ENCODE measurements around the gene FMO2.

FMO2 gene

GRCh38 chr1:171220081-171220420, 35.0 kb downstream of the FMO2 start:
- Histone ChIP-seq H3K9me3 (ENCODE audit: control insufficient read depth, insufficient read depth, low read length) (no peaks in the 10 kb centered on the region), H4K20me1 (ENCODE audit: control insufficient read depth, insufficient read depth, low read depth, low read length) (no peaks in the 10 kb centered on the region), H3K27me3 (ENCODE audit: control insufficient read depth, low read length) (no peaks in the 10 kb centered on the region), H3K4me1 (ENCODE audit: control insufficient read depth, low read length) (peaks cover 7% of the 10 kb centered on the region), H3K9me2 (replicated peaks; ENCODE audit: control insufficient read depth, low read length) (no peaks in the 10 kb centered on the region), H3K4me3 (ENCODE audit: low read length) (no peak overlapping the region), H3K79me2 (ENCODE audit: control insufficient read depth, low read length) (no peaks in the 10 kb centered on the region), H3F3A (ENCODE audit: control insufficient read depth, insufficient read depth) (no peaks in the 10 kb centered on the region), H3K36me3 (ENCODE audit: control insufficient read depth, low read length) (no peaks in the 10 kb centered on the region), H3K4me2 (ENCODE audit: low read length) (no peak overlapping the region), H3K27ac (ENCODE audit: low read depth, low read length) (no peak overlapping the region)
- TF ChIP-seq CTCF (IDR thresholded peaks at IDR 0.05; ENCODE audit: low read depth, low read length, poor library complexity, severe bottlenecking), result no peak
- no peak for TF ChIP-seq EZH2phosphoT487 (IDR thresholded peaks at IDR 0.05; ENCODE audit: borderline replicate concordance, low read length)

- Histone ChIP-seq H3K9me2 (replicated peaks; ENCODE audit: control insufficient read depth, low read length) (no peaks in the 10 kb centered on the region), H3K4me2 (ENCODE audit: low read length) (no peak overlapping the region), H3K27me3 (ENCODE audit: control insufficient read depth, low read length) (no peaks in the 10 kb centered on the region), H4K20me1 (ENCODE audit: control insufficient read depth, insufficient read depth, low read depth, low read length) (no peaks in the 10 kb centered on the region), H3K4me1 (ENCODE audit: control insufficient read depth, low read length) (peaks cover 7% of the 10 kb centered on the region), H3K27ac (ENCODE audit: low read depth, low read length) (no peak overlapping the region), H3K9me3 (ENCODE audit: control insufficient read depth, insufficient read depth, low read length) (no peaks in the 10 kb centered on the region), H3F3A (ENCODE audit: control insufficient read depth, insufficient read depth) (no peaks in the 10 kb centered on the region), H3K36me3 (ENCODE audit: control insufficient read depth, low read length) (no peaks in the 10 kb centered on the region), H3K79me2 (ENCODE audit: control insufficient read depth, low read length) (no peaks in the 10 kb centered on the region), H3K4me3 (ENCODE audit: low read length) (no peak overlapping the region)
- TF ChIP-seq CTCF (IDR thresholded peaks at IDR 0.05; ENCODE audit: low read depth, low read length, poor library complexity, severe bottlenecking), result no peak
- TF ChIP-seq EZH2phosphoT487 (IDR thresholded peaks at IDR 0.05; ENCODE audit: borderline replicate concordance, low read length), result no peak
Observed at GRCh38 chr1:171220581-171221054, 35.5 kb downstream of the FMO2 start.

- Histone ChIP-seq H3K79me2 (ENCODE audit: control insufficient read depth, low read length) (no peaks in the 10 kb centered on the region), H3K4me1 (ENCODE audit: control insufficient read depth, low read length) (peaks cover 7% of the 10 kb centered on the region), H3K4me3 (ENCODE audit: low read length) (no peak overlapping the region), H3K9me3 (ENCODE audit: control insufficient read depth, insufficient read depth, low read length) (no peaks in the 10 kb centered on the region), H3K4me2 (ENCODE audit: low read length) (no peak overlapping the region), H3K27ac (ENCODE audit: low read depth, low read length) (no peak overlapping the region), H3F3A (ENCODE audit: control insufficient read depth, insufficient read depth) (no peaks in the 10 kb centered on the region), H3K27me3 (ENCODE audit: control insufficient read depth, low read length) (no peaks in the 10 kb centered on the region), H3K36me3 (ENCODE audit: control insufficient read depth, low read length) (no peaks in the 10 kb centered on the region), H3K9me2 (replicated peaks; ENCODE audit: control insufficient read depth, low read length) (no peaks in the 10 kb centered on the region), H4K20me1 (ENCODE audit: control insufficient read depth, insufficient read depth, low read depth, low read length) (no peaks in the 10 kb centered on the region)
- no peak for TF ChIP-seq CTCF (IDR thresholded peaks at IDR 0.05; ENCODE audit: low read depth, low read length, poor library complexity, severe bottlenecking)
- TF ChIP-seq EZH2phosphoT487 (IDR thresholded peaks at IDR 0.05; ENCODE audit: borderline replicate concordance, low read length), result no peak
Observed at GRCh38 chr1:171221665-171222591, 36.8 kb downstream of the FMO2 start.
